H9 (cell line): ENCODE data around the gene ACAD10. TPM values are rescaled to one million over a fixed set of nuclear protein-coding genes. Genes with fewer than 3 reads are reported as not detected.

Experiments
- DNase-seq: peaks from one replicate; pipeline ENCODE4 v3.0.0-alpha.2; 2017
- H2AFZ ChIP-seq: one replicate; pipeline ENCODE4 v1.6.1; 2013; ENCODE audit warnings: mild to moderate bottlenecking, low read length, control low read depth, moderate library complexity
- H2AK5ac ChIP-seq: 2 replicates; pipeline ENCODE4 v1.6.1; 2013; ENCODE audit warnings: low read length, control low read depth, mixed read lengths; ENCODE audit not compliant: insufficient read length
- H2BK120ac ChIP-seq: one replicate; pipeline ENCODE4 v1.6.1; 2013; ENCODE audit warnings: low read depth, mild to moderate bottlenecking, low read length, control low read depth, inconsistent platforms; ENCODE audit not compliant: poor library complexity, severe bottlenecking
- H2BK12ac ChIP-seq: 2 replicates; pipeline ENCODE4 v1.6.1; 2013; ENCODE audit warnings: low read length, control low read depth, mixed read lengths, low read depth; ENCODE audit not compliant: insufficient read length
- H2BK15ac ChIP-seq: 2 replicates; pipeline ENCODE4 v1.6.1; 2013; ENCODE audit warnings: low read depth, low read length, control low read depth
- H2BK20ac ChIP-seq: one replicate; pipeline ENCODE4 v1.6.1; 2013; ENCODE audit warnings: low read depth, mild to moderate bottlenecking, low read length, control low read depth, inconsistent platforms; ENCODE audit not compliant: poor library complexity, severe bottlenecking
- H2BK5ac ChIP-seq: 2 replicates; pipeline ENCODE4 v1.6.1; 2013; ENCODE audit warnings: low read length, control low read depth, mixed read lengths; ENCODE audit not compliant: insufficient read length
- H3K14ac ChIP-seq: 2 replicates; pipeline ENCODE4 v1.6.1; 2013; ENCODE audit warnings: low read length, control low read depth; ENCODE audit not compliant: insufficient read depth
- H3K18ac ChIP-seq: 2 replicates; pipeline ENCODE4 v1.6.1; 2013; ENCODE audit warnings: low read depth, mild to moderate bottlenecking, mixed read lengths, low read length, control low read depth; ENCODE audit not compliant: insufficient read length
- H3K23ac ChIP-seq: 2 replicates; pipeline ENCODE4 v1.6.1; 2013; ENCODE audit warnings: low read length, control low read depth, mixed read lengths, low read depth; ENCODE audit not compliant: insufficient read length
- H3K23me2 ChIP-seq: 2 replicates; pipeline ENCODE4 v1.6.1; 2013; ENCODE audit warnings: low read depth, mild to moderate bottlenecking, mixed read lengths, low read length, control low read depth; ENCODE audit not compliant: insufficient read length, poor library complexity, severe bottlenecking
- H3K27ac ChIP-seq: 2 replicates; pipeline ENCODE4 v1.5.1; 2013; ENCODE audit warnings: low read length, control low read depth, mixed read lengths, low read depth; ENCODE audit not compliant: insufficient read length
- H3K27me3 ChIP-seq: 2 replicates; pipeline ENCODE4 v1.6.1; 2013; ENCODE audit warnings: low read length, control low read depth, inconsistent platforms; ENCODE audit not compliant: insufficient read depth
- H3K4ac ChIP-seq: 2 replicates; pipeline ENCODE4 v1.6.1; 2013; ENCODE audit warnings: low read depth, mild to moderate bottlenecking, control low read depth, inconsistent platforms, low read length, moderate library complexity
- H3K4me1 ChIP-seq: 2 replicates; pipeline ENCODE4 v1.6.1; 2013; ENCODE audit warnings: low read length, control low read depth, inconsistent platforms; ENCODE audit not compliant: insufficient read depth
- H3K4me2 ChIP-seq: 2 replicates; pipeline ENCODE4 v1.6.1; 2013; ENCODE audit warnings: low read length, control low read depth, mixed read lengths; ENCODE audit not compliant: insufficient read length, insufficient read depth
- H3K56ac ChIP-seq: 2 replicates; pipeline ENCODE4 v1.6.1; 2013; ENCODE audit warnings: low read depth, mild to moderate bottlenecking, mixed read lengths, low read length, control low read depth; ENCODE audit not compliant: insufficient read length
- H3K79me1 ChIP-seq: 2 replicates; pipeline ENCODE4 v1.6.1; 2013; ENCODE audit warnings: low read depth, mild to moderate bottlenecking, moderate library complexity, low read length, control low read depth, inconsistent platforms; ENCODE audit not compliant: insufficient read depth, poor library complexity, severe bottlenecking
- H3K79me2 ChIP-seq: 2 replicates; pipeline ENCODE4 v1.6.1; 2013; ENCODE audit warnings: low read length, control low read depth, inconsistent platforms; ENCODE audit not compliant: insufficient read depth
- H3K9ac ChIP-seq: 2 replicates; pipeline ENCODE4 v1.6.1; 2013; ENCODE audit warnings: low read length, control low read depth, mixed read lengths; ENCODE audit not compliant: insufficient read length; ENCODE audit errors: extremely low read depth
- H3K9me3 ChIP-seq: one replicate; pipeline ENCODE4 v1.6.1; 2013; ENCODE audit warnings: low read depth, low read length, inconsistent platforms; ENCODE audit not compliant: control insufficient read depth
- H3T11ph ChIP-seq: one replicate; pipeline ENCODE4 v1.6.1; 2013; ENCODE audit warnings: mild to moderate bottlenecking, low read length, control low read depth, inconsistent platforms
- H4K20me1 ChIP-seq: one replicate; pipeline ENCODE4 v1.6.1; 2013; ENCODE audit not compliant: control insufficient read depth, insufficient read length, insufficient read depth
- H4K5ac ChIP-seq: 2 replicates; pipeline ENCODE4 v1.6.1; 2013; ENCODE audit warnings: low read depth, mild to moderate bottlenecking, mixed read lengths, low read length, control low read depth; ENCODE audit not compliant: insufficient read length
- H4K8ac ChIP-seq: replicated peaks from 2 replicates; pipeline ENCODE4 v1.6.1; 2013; ENCODE audit warnings: low read length, control low read depth, mixed read lengths, low read depth; ENCODE audit not compliant: insufficient read length
- H4K91ac ChIP-seq: 2 replicates; pipeline ENCODE4 v1.6.1; 2013; ENCODE audit warnings: low read depth, mild to moderate bottlenecking, moderate library complexity, mixed read lengths, low read length, control low read depth; ENCODE audit not compliant: insufficient read length
- H3K27ac Mint-ChIP-seq, 3 experiments: 2 replicates in 2 of 3; 3 replicates in 1 of 3; pipeline ENCODE4 v1.8.0; 2020 to 2021; ENCODE audit warnings: mixed read lengths in 3 of 3, mild to moderate bottlenecking in 1 of 3, moderate library complexity in 1 of 3
- H3K27me3 Mint-ChIP-seq: 2 replicates; pipeline ENCODE4 v1.8.0; 2021; ENCODE audit warnings: low read depth, mild to moderate bottlenecking, moderate library complexity, mixed read lengths
- H3K36me3 Mint-ChIP-seq, 3 experiments: 2 replicates in 2 of 3; 3 replicates in 1 of 3; pipeline ENCODE4 v1.8.0; 2020 to 2021; ENCODE audit warnings: low read depth in 3 of 3, mixed read lengths in 3 of 3; ENCODE audit not compliant: insufficient read depth in 1 of 3
- H3K4me1 Mint-ChIP-seq, 2 experiments: 2 replicates each; pipeline ENCODE4 v1.8.0; 2020; ENCODE audit warnings: mixed read lengths in 2 of 2
- H3K4me3 Mint-ChIP-seq, 2 experiments: 2 replicates in 1 of 2; 3 replicates in 1 of 2; pipeline ENCODE4 v1.8.0; 2020 to 2021; ENCODE audit warnings: mild to moderate bottlenecking in 2 of 2, mixed read lengths in 2 of 2, moderate library complexity in 1 of 2
- H3K9me3 Mint-ChIP-seq, 2 experiments: 2 replicates in 1 of 2; 3 replicates in 1 of 2; pipeline ENCODE4 v1.8.0; 2020; ENCODE audit warnings: mild to moderate bottlenecking in 2 of 2, mixed read lengths in 2 of 2, moderate library complexity in 1 of 2
- CTCF ChIP-seq: fragments of 200-600 bp; sonication (generic); conservative IDR thresholded peaks from 3 replicates; pipeline ENCODE4 v1.8.0; 2021; ENCODE audit warnings: antibody characterized with exemption, mild to moderate bottlenecking
- WGBS: extraction: QIAGEN DNeasy Blood & Tissue Kit; methylation state at CpG from one replicate; pipeline ENCODE4 v1.1.7; 2013; ENCODE audit warnings: missing lambda C conversion rate, low lambda C conversion rate, mixed read lengths; ENCODE audit not compliant: insufficient read length; ENCODE audit errors: extremely low coverage; 5-methylcytosine and 5-hydroxymethylcytosine counted together
- total RNA-seq: library from RNA; stranded (reverse); gene quantifications from 2 replicates; pipeline ENCODE4 v1.2.1, GENCODE V29; 2021

Gene ACAD10
- total RNA-seq, 1 experiment from 2014 or later: 25.7 TPM

- Histone ChIP-seq H3K23me2 (no peaks in the 10 kb centered on the region), H2BK20ac (no peak overlapping the region), H2BK12ac (no peak overlapping the region), H3K23ac (no peak overlapping the region), H3K56ac (no peak overlapping the region), H4K8ac (no peak overlapping the region), H3K4ac (no peak overlapping the region), H2BK15ac (no peak overlapping the region), H2AFZ (no peak overlapping the region), H3K9me3 (no peaks in the 10 kb centered on the region), H4K20me1 (peaks cover 2% of the 10 kb centered on the region), H2BK5ac (no peak overlapping the region), H3K9ac (no peak overlapping the region), H3K18ac (no peak overlapping the region), H3K4me2 (no peak overlapping the region), H3K79me1 (no peaks in the 10 kb centered on the region), H3K4me1 (peaks cover 5% of the 10 kb centered on the region; the same call in 1 of the 2 replicates), H4K5ac (no peak overlapping the region), H2AK5ac (no peak overlapping the region), H3K27ac (no peak overlapping the region), H3K14ac (no peak overlapping the region), H3T11ph (no peak overlapping the region), H2BK120ac (no peak overlapping the region), H3K79me2 (0 out of 2 replicates have a peak, but pooled peaks cover under 1% of the 10 kb centered on the region), H4K91ac (no peak overlapping the region), H3K27me3 (no peaks in the 10 kb centered on the region)
- H3K4me3 Mint-ChIP-seq: no peak overlapping the region
- no peak for DNase-seq
- WGBS: no CpG with 5 or more reads among the region's 15 CpGs
- peaks cover 13 to 14% (median 13%) of the 10 kb centered on the region in 3 experiments; a peak in 6 of 7 replicates for H3K36me3 Mint-ChIP-seq
- no peaks in the 10 kb centered on the region; the same call in 1 of the 2 replicates for H3K27me3 Mint-ChIP-seq
- no peak for TF ChIP-seq CTCF
- H3K27ac Mint-ChIP-seq: peak overlapping the region; percentile 25 to 93 (median 50); a peak in 6 of 7 replicates
- H3K4me1 Mint-ChIP-seq: peaks cover 26 to 29% of the 10 kb centered on the region in 2 experiments
- H3K9me3 Mint-ChIP-seq: no peaks in the 10 kb centered on the region; a peak in 1 of 5 replicates
These were observed 89.6 kb downstream of the ACAD10 start for GRCh38 chr12:111775205-111776193.
